B cell (primary cell): Measurements from ENCODE around the gene ATP7B. TPM values are rescaled to one million over a fixed set of nuclear protein-coding genes. Genes with fewer than 3 reads are reported as not detected.

Experiments
- ATAC-seq: fragments of 200-7000 bp; cut with Tn5 transposase; one replicate; pipeline ENCODE4 v1.10.0; 2021; ENCODE audit warnings: low read depth, mild to moderate bottlenecking, moderate number of reproducible peaks, moderate library complexity
- CTCF ChIA-PET: fragments of 350-600 bp; sonication (Branson Sonifier 250); formaldehyde crosslinking; loops from one replicate; lab custom pipeline; 2021; ENCODE audit warnings: antibody characterized with exemption, inconsistent platforms; lab: Charles Lee
- POLR2A ChIA-PET: fragments of 350-600 bp; sonication (Branson Sonifier 250); formaldehyde crosslinking; loops from one replicate; lab custom pipeline; 2021; ENCODE audit warnings: antibody characterized with exemption; lab: Charles Lee
- DNase-seq: peaks from one replicate; pipeline ENCODE4 v3.0.0; 2013
- H2AFZ ChIP-seq: 2 replicates; pipeline ENCODE4 v1.6.1; 2012; ENCODE audit warnings: mild to moderate bottlenecking, low read depth, low read length; ENCODE audit not compliant: insufficient read depth, poor library complexity, severe bottlenecking
- H3K27ac ChIP-seq, 2 donors: 1 replicate in 1 of 2; 2 replicates in 1 of 2; pipeline ENCODE4 v1.5.1; 2012 to 2013; ENCODE audit warnings: low read length in 2 of 2, mild to moderate bottlenecking in 2 of 2, moderate library complexity in 1 of 2
- H3K27me3 ChIP-seq, 4 experiments: fragments of 200-600 bp in 1 of 4; sonication (generic) in 1 of 4; replicated peaks in 1 of 4; 1 replicate in 2 of 4; 2 replicates in 2 of 4; pipeline versions ENCODE4 v1.6.1 to v1.7.0; 2013 to 2016; ENCODE audit warnings: low read length in 3 of 4, mild to moderate bottlenecking in 2 of 4, mixed read lengths in 1 of 4, moderate library complexity in 1 of 4; ENCODE audit not compliant: insufficient read depth in 4 of 4, control insufficient read depth in 3 of 4; ENCODE audit errors: control extremely low read depth in 1 of 4
- H3K36me3 ChIP-seq, 2 experiments: replicated peaks in 1 of 2; 1 replicate in 1 of 2; 2 replicates in 1 of 2; pipeline versions ENCODE4 v1.6.1 to v1.7.1; 2013; ENCODE audit warnings: low read length in 1 of 2; ENCODE audit not compliant: insufficient read depth in 2 of 2, control insufficient read depth in 1 of 2; ENCODE audit errors: control extremely low read depth in 1 of 2, extremely low read depth in 1 of 2
- H3K4me1 ChIP-seq, 2 donors: fragments of 200-600 bp in 1 of 2; sonication (generic) in 1 of 2; 1 replicate in 1 of 2; 2 replicates in 1 of 2; pipeline versions ENCODE4 v1.5.1 to v1.6.1; 2013 to 2017; ENCODE audit warnings: low read length in 2 of 2; ENCODE audit not compliant: control insufficient read depth in 2 of 2, insufficient read depth in 2 of 2
- H3K4me2 ChIP-seq: replicated peaks from 2 replicates; pipeline ENCODE3; 2012; ENCODE audit warnings: mild to moderate bottlenecking, low read depth, low read length; ENCODE audit not compliant: poor library complexity, severe bottlenecking
- H3K4me3 ChIP-seq, 5 experiments: fragments of 200-600 bp in 1 of 5; sonication (generic) in 1 of 5; 1 replicate in 3 of 5; 2 replicates in 2 of 5; pipeline versions ENCODE4 v1.5.1 to v1.7.0; 2011 to 2016; ENCODE audit warnings: low read length in 4 of 5, mild to moderate bottlenecking in 4 of 5, low read depth in 2 of 5, control low read depth in 1 of 5, moderate library complexity in 1 of 5; ENCODE audit not compliant: insufficient read depth in 1 of 5; ENCODE audit errors: control extremely low read depth in 1 of 5, extremely low read depth in 1 of 5
- H3K79me2 ChIP-seq: fragments of 200-600 bp; sonication (generic); one replicate; pipeline ENCODE4 v1.6.0; 2016; ENCODE audit warnings: low read length; ENCODE audit not compliant: control insufficient read depth, insufficient read depth
- H3K9ac ChIP-seq: fragments of 200-600 bp; sonication (generic); 2 replicates; pipeline ENCODE4 v1.6.1; 2017; ENCODE audit warnings: mild to moderate bottlenecking, low read length, moderate library complexity
- H3K9me3 ChIP-seq, 3 donors: one replicate each; pipeline versions ENCODE4 v1.6.1 to v1.7.1; 2013; ENCODE audit warnings: low read length in 2 of 3; ENCODE audit not compliant: control insufficient read depth in 2 of 3, insufficient read depth in 1 of 3; ENCODE audit errors: control extremely low read depth in 1 of 3
- H4K20me1 ChIP-seq: 2 replicates; pipeline ENCODE4 v1.6.0; 2012; ENCODE audit warnings: mild to moderate bottlenecking, low read length; ENCODE audit not compliant: insufficient read depth, control insufficient read depth, poor library complexity, severe bottlenecking
- H3K27ac Mint-ChIP-seq: one replicate; pipeline ENCODE4 v1.8.0; 2021; ENCODE audit warnings: mixed read lengths
- H3K27me3 Mint-ChIP-seq: one replicate; pipeline ENCODE4 v1.8.0; 2021; ENCODE audit warnings: mixed read lengths
- H3K4me1 Mint-ChIP-seq: one replicate; pipeline ENCODE4 v1.8.0; 2021; ENCODE audit warnings: mixed read lengths
- H3K4me3 Mint-ChIP-seq: one replicate; pipeline ENCODE4 v1.8.0; 2021; ENCODE audit warnings: mixed read lengths
- H3K9me3 Mint-ChIP-seq: one replicate; pipeline ENCODE4 v1.8.0; 2022; ENCODE audit warnings: mixed read lengths; ENCODE audit not compliant: insufficient read depth
- EZH2 ChIP-seq: IDR thresholded peaks from 2 replicates; pipeline ENCODE4 v1.6.1; 2012; ENCODE audit warnings: borderline replicate concordance, low read depth, mild to moderate bottlenecking, moderate library complexity, low read length; ENCODE audit not compliant: insufficient read depth, poor library complexity, severe bottlenecking
- WGBS: methylation state at CpG from one replicate; pipeline ENCODE4 v1.1.5; 2013; ENCODE audit warnings: missing lambda C conversion rate; ENCODE audit not compliant: insufficient coverage; 5-methylcytosine and 5-hydroxymethylcytosine counted together
- intact Hi-C: fragments of 100-400 bp; cut with micrococcal nuclease; formaldehyde crosslinking; loops from one replicate; pipeline ENCODE4 v1.10.0; 2022
- polyA plus RNA-seq: library from polyadenylated mRNA; depleted of rRNA; stranded (reverse); fragments of >200 nt; gene quantifications from 2 replicates; pipeline ENCODE4 v1.2.3, GENCODE V29; 2012
- total RNA-seq, 2 donors: library from RNA; stranded (reverse); fragments of 120-200 nt in 1 of 2; gene quantifications; 1 replicate in 1 of 2; 2 replicates in 1 of 2; pipeline versions ENCODE4 v1.2.3 to v1.2.4, GENCODE V29; 2013 to 2022
- TF ChIP-seq, protein P1 (sequence below): fragments of 200-600 bp; IDR thresholded peaks from one replicate; pipeline ENCODE4 v1.8.0; 2022; ENCODE audit warnings: antibody characterized with exemption, mild to moderate bottlenecking

The ATP7B gene
- total and polyA plus RNA-seq, 2 donors (not counting 1 experiment from before 2014, with no cell fraction given), result 0.10 to 0.91 TPM

DNA sequence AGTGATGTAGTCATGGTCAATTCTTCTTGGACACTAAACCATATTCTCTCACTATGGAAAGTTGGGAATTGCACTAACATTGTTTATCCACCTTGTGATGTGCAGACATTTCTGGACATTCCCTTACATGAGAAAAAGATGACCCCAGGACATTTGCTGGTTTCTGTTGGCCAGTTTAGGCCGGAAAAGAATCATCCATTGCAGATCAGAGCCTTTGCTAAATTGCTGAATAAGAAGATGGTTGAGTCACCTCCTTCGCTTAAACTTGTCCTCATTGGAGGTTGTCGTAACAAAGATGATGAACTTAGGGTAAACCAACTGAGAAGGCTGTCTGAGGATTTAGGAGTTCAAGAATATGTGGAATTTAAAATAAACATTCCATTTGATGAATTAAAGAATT lies 13.2 kb upstream of the ATP7B start, which contains the start of gene UTP14C:
Gene UTP14C, plus strand, starts transcription at position 211 of the 400 bp plus-strand sequence. CDS start 4,114 bp downstream, outside the sequence.
- DNase-seq, result no peak
- TF ChIP-seq EZH2, result no peak
- TF ChIP-seq, protein P1, sequence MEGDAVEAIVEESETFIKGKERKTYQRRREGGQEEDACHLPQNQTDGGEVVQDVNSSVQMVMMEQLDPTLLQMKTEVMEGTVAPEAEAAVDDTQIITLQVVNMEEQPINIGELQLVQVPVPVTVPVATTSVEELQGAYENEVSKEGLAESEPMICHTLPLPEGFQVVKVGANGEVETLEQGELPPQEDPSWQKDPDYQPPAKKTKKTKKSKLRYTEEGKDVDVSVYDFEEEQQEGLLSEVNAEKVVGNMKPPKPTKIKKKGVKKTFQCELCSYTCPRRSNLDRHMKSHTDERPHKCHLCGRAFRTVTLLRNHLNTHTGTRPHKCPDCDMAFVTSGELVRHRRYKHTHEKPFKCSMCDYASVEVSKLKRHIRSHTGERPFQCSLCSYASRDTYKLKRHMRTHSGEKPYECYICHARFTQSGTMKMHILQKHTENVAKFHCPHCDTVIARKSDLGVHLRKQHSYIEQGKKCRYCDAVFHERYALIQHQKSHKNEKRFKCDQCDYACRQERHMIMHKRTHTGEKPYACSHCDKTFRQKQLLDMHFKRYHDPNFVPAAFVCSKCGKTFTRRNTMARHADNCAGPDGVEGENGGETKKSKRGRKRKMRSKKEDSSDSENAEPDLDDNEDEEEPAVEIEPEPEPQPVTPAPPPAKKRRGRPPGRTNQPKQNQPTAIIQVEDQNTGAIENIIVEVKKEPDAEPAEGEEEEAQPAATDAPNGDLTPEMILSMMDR, result no peak
- no peak for ATAC-seq
- peaks cover 12% of the 10 kb centered on the region for H3K4me1 Mint-ChIP-seq
- Histone ChIP-seq H4K20me1 (peaks cover 18% of the 10 kb centered on the region), H3K27me3 (no peaks in the 10 kb centered on the region), H3K9ac (no peak within 1 kb of the TSS), H3K27ac (no peak within 1 kb of the TSS), H2AFZ (no peak within 1 kb of the TSS), H3K4me3 (no peak within 1 kb of the TSS), H3K4me1 (no peaks in the 10 kb centered on the region), H3K4me2 (no peak within 1 kb of the TSS), H3K36me3 (peaks cover 3 to 61% of the 10 kb centered on the region in 2 experiments), H3K9me3 (no peaks in the 10 kb centered on the region), H3K79me2 (peaks cover 35% of the 10 kb centered on the region)
- POLR2A ChIA-PET, result no interaction called here
- H3K4me3 Mint-ChIP-seq, result no peak within 1 kb of the TSS
- 100% methylated on average over 3 of the region's 3 CpGs for WGBS
- no peak within 1 kb of the TSS for H3K27ac Mint-ChIP-seq
- intact Hi-C loops, result no loop called here
- H3K27me3 Mint-ChIP-seq, result no peaks in the 10 kb centered on the region
- CTCF ChIA-PET, result no interaction called here
- H3K9me3 Mint-ChIP-seq, result no peaks in the 10 kb centered on the region

DNA sequence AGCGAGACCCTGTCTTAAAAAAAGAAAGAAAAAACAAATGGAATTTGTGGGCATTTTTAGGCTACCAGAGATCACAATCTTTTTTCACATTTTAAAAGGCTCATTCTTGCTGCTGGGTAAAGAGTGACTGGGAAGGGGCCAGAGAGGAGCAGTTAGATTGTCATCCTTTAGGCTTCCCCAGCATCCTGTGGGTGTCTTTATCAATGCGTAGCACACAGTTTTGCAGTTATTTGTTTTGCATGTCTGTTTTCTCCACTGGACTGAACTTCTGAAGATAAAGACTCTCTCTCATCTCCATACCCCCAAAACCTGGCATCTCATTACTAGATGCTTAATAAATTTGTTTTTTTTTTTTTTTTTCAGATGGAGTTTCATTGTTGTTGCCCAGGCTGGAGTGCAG lies 11.1 kb upstream of the ATP7B start:
- Histone ChIP-seq H3K4me3 (no peak overlapping the region), H3K27ac (no peak overlapping the region), H3K27me3 (no peaks in the 10 kb centered on the region), H4K20me1 (peaks cover 29% of the 10 kb centered on the region), H3K79me2 (peaks cover 40% of the 10 kb centered on the region), H3K9me3 (no peaks in the 10 kb centered on the region), H3K36me3 (peaks cover 5 to 51% of the 10 kb centered on the region in 2 experiments), H3K4me1 (no peaks in the 10 kb centered on the region), H3K9ac (no peak overlapping the region), H3K4me2 (no peak overlapping the region), H2AFZ (no peak overlapping the region)
- DNase-seq, result no peak
- 100% methylated on average over 1 of the region's 2 CpGs for WGBS
- Mint-ChIP-seq H3K9me3 (no peaks in the 10 kb centered on the region), H3K27ac (no peak overlapping the region), H3K27me3 (no peaks in the 10 kb centered on the region), H3K4me1 (peaks cover 13% of the 10 kb centered on the region), H3K4me3 (no peak overlapping the region)
- no peak for TF ChIP-seq EZH2
- TF ChIP-seq, protein P1, result no peak
- intact Hi-C loops, result no loop called here
- ATAC-seq, result no peak
- POLR2A ChIA-PET, result no interaction called here
- CTCF ChIA-PET, result interaction anchor here (0.6 kb wide), 1 partner anchor 174 kb away, joined by 3 read pairs; no protein-coding TSS in a partner anchor
